CD1c-positive myeloid dendritic cell (primary cell): ENCODE results near the gene HSBP1L1.
"Not testable (repeated sequence)": the region's sequence is repeated elsewhere in the genome, so short reads cannot be mapped to it uniquely, and the experiment has no call there.

Source experiments
- DNase-seq: peaks from one replicate; pipeline ENCODE4 v3.0.0-alpha.2; 2016; ENCODE audit errors: extremely low spot score

Gene HSBP1L1

GRCh38 chr18:79945118-79946042 lies 19.1 kb upstream of the HSBP1L1 start:
- no peak for DNase-seq

GRCh38 chr18:79947054-79947755 lies 17.2 kb upstream of the HSBP1L1 start:
- no peak for DNase-seq

GRCh38 chr18:79947881-79948610 lies 16.4 kb upstream of the HSBP1L1 start:
- no peak for DNase-seq

GRCh38 chr18:79948719-79949411 lies 15.6 kb upstream of the HSBP1L1 start:
- no peak for DNase-seq

- peak; percentile 88 for DNase-seq
Observed at GRCh38 chr18:79949697-79950487, 14.6 kb upstream of the HSBP1L1 start.

- peak; percentile 64 for DNase-seq
Observed at GRCh38 chr18:79950515-79951341, 13.7 kb upstream of the HSBP1L1 start.

- DNase-seq, result peak; percentile 97
Observed at GRCh38 chr18:79951545-79952455, 12.6 kb upstream of the HSBP1L1 start, which contains the start of gene SLC66A2. TSS of gene SLC66A2 (minus strand) at chr18:79951653. CDS start at chr18:79950926, 727 bp downstream.

- no peak for DNase-seq
Observed at GRCh38 chr18:79952456-79952995, 11.9 kb upstream of the HSBP1L1 start.

GRCh38 chr18:79952996-79953559 lies 11.4 kb upstream of the HSBP1L1 start:
- DNase-seq, result no peak

GRCh38 chr18:79953971-79954651 lies 10.3 kb upstream of the HSBP1L1 start:
- DNase-seq, result no peak

GRCh38 chr18:79954791-79955190 lies 9.7 kb upstream of the HSBP1L1 start:
- DNase-seq, result no peak

GRCh38 chr18:79955302-79956075 lies 9.0 kb upstream of the HSBP1L1 start:
- peak; percentile 66 for DNase-seq

GRCh38 chr18:79956276-79956675 lies 8.2 kb upstream of the HSBP1L1 start:
- no peak for DNase-seq

- DNase-seq, result no peak
Observed at GRCh38 chr18:79958981-79959380, 5.5 kb upstream of the HSBP1L1 start.

- DNase-seq, result not testable (repeated sequence)
Observed at GRCh38 chr18:79960161-79960801, 4.2 kb upstream of the HSBP1L1 start.

- DNase-seq, result no peak
Observed at GRCh38 chr18:79960921-79961526, 3.4 kb upstream of the HSBP1L1 start.
